NCI-H128 (cell line): Measurements from ENCODE around the gene ARAP1.

ENCODE experiments used
- DNase-seq: peaks from one replicate; lab custom pipeline; 2025; ENCODE audit not compliant: unreplicated experiment; lab: John Stamatoyannopoulos, UW

The ARAP1 gene

GRCh38 chr11:72705442-72706365 lies 46.5 kb downstream of the ARAP1 start:
- DNase-seq, result no peak

GRCh38 chr11:72704783-72705265 lies 47.4 kb downstream of the ARAP1 start:
- no peak for DNase-seq

DNA sequence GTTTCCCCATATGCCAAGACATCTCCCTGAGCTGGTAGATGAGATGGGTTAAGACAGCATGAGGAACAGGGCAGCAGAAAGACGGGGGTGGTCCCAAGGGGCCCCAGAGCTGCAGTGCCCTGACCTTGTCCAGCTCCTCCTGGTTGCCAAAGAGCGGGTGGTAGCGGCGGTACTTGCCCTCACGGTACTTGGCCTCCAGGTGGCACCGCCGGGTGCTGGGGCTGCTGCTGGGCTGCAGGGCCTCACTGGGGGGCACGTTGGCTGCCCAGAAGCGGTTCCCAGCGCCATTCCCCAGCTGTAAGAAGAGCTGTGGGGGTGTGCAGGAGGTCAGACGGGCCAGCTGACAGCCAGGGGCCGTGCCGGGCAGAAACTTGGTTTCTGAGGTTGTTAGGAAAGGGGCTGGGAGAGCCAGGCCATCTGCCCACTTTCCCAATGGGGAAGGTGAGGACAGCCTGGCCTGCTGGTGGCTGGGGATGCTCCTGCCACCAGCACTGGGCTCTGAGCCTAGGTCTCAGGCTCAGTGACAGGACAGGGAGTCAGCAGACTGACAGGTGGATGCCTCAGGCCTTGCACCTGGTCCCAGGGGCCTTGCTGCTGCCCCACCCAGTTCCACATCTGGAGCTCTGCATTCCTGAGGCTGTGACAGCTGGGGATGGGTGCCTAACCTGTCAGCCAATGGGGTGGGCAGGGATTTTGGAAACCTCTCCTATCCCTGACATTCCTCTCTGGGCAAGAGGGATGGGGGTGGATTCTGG lies 48.0 kb downstream of the ARAP1 start:
- no peak for DNase-seq

DNA sequence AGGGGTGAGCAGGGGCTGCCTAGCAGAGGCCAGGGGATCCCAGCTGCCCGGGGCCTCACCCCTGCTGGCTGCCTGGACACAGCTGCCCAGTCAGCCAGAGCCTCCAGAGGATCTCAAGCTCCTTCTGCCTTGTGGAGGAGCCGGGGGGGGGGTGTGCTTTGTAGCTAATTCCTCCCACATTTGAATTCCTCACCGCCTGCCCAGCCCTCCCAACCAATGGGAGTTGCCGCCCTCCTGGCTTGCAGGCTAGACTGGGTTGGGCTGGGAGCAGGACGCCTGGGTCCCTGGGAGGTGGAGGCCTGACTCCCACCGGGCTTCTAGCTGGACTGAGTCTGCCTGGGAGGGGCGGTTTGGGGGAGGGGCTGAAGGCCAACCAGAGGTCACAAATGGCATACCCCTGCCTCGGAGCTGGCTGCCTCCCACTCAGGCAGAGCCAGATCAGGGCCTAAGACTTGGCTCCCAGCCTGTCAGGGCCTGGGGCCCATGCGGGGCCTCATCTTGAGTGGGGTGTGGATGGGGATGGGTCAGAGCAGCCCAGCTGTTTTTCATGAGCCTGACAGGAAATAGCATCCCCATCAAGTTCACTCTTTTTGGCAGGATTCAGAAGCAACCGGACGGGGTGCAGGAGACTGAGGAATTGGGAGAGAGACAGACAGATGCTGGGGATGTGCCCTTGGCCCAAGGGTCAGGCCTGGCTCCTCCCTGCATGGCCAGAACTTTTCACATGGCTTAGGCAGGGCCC lies 48.8 kb downstream of the ARAP1 start:
- DNase-seq, result no peak

DNA sequence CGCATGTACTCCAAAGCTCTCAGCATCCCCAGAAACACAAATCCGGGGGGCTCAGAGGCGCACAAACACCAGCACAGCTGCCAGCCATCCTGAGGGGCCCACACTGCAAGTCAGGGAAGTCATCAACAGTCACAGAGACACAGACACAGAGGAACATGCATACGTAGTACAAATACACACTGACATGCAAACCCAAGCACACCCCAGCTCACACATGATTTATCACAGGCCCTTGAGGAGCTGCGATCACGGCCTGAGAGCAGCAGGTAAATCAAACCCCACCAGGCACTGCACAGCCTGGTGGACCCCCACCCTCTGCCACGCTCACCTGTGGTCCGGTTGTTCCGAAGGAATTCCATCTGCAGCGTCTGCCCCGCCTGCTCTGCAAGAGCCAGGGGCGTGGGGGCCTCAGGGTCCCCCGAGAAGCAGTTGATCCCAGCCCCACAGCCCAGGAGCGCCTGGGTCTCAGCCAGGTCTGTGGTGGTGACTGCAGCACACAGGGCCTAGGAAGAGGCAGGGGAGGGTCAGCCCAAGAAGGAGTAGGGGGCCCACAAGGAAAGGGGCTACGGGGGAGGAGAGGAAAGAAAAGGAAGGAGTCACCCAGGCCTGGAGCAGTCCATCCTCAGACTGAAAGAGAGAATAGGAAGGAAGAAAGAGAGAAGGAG lies 49.5 kb downstream of the ARAP1 start:
- no peak for DNase-seq

DNA sequence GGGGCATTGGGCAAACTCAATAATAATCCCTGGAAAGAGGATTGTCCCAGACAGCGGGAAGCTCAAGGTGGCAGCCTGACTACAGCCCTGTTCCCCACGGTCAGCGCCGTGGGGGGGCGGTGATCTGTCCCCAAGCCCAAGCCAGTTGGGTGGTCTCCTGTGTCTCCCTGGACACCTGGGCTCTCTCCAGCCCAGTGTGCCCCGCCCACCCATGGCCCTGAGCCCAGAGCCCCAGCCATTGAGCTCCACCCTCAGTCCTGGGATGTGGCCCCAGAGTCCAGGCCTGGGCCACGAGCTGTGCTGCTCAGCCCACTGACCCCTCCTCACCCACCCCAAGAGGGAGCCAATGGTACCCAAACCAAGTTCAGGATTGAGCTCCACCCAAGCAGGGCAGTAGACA lies 50.1 kb downstream of the ARAP1 start:
- no peak for DNase-seq

- no peak for DNase-seq
Measured at GRCh38 chr11:72701466-72701865, 50.7 kb downstream of the ARAP1 start.

DNA sequence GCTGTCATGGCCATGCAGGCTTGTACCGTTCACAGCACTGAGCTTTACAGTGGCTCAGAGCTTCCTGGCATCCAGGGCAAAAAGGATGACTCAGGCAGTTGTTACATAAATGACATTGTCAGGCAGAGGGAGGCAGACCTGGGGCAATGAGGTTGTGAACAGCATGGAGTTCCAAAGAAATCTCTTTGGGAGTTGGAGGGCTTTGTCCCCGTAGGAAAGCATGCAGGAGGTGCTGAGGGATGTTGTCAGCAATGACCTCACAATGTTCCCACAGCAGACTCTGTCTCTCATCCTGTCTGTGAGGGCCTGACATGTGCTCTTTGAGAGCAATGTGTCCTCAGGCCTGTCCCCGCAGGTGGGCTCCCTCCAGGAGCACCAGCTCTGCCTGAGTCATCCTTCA lies 52.1 kb downstream of the ARAP1 start:
- no peak for DNase-seq

GRCh38 chr11:72697814-72698213 lies 54.4 kb downstream of the ARAP1 start:
- DNase-seq, result no peak

GRCh38 chr11:72696866-72697700 lies 55.1 kb downstream of the ARAP1 start:
- no peak for DNase-seq

DNA sequence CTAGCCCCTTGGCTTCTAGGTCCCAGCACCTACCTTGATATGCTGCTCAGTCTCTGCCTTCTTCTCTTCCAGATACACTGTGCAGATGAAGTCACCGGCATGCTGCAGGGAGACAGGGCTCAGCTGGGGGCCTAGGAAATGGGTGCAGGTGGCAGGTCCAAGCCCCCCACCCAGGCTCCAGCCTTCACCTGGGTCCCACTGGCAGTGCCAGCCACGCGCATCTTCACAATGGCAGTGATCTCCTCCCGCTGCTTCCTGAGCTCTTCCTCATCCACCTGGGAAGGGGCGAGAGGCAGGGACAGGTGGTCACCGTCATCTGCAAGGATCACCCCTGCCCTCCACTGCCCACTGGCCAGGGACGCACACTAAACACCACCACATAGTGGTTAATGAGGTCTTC lies 56.9 kb downstream of the ARAP1 start:
- DNase-seq, result no peak

- DNase-seq, result no peak
Measured at GRCh38 chr11:72693271-72693968, 58.8 kb downstream of the ARAP1 start.

DNA sequence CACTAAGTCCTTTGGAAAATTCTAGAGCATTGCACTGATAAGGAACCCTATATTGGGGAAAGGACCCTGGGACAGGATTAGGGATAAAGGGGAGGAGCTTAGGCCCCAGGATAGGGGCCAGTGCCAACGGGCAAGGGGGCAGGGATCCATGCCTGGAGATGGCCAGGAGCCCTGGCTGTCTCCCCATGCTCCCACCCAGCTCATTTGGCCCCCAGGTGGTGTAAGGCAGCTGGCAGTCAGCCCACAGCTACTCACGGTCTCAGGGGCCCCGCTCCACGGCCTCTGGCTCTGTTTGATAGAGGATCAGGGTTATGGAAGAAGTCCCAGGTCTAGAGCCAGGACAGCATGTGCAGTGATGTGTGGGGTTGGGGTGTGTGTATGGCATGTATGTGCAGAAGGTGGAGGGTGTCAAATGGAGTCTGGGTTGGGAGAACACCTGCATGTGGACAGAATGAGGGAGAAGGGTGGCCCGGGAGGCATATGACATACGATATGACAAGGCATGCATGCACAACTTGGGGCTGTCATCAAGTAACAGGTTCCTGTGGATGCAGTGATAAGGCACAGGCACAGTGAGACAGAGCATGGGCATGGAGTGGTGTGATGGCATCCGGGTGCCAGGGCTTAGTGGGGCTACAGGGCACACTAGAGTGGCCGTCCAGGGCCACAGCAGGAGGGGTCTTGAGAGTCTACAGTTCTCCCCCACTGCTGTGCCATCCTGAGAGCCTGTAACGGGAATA lies 59.5 kb downstream of the ARAP1 start:
- DNase-seq, result no peak

GRCh38 chr11:72690166-72690565 lies 62.0 kb downstream of the ARAP1 start:
- no peak for DNase-seq

DNA sequence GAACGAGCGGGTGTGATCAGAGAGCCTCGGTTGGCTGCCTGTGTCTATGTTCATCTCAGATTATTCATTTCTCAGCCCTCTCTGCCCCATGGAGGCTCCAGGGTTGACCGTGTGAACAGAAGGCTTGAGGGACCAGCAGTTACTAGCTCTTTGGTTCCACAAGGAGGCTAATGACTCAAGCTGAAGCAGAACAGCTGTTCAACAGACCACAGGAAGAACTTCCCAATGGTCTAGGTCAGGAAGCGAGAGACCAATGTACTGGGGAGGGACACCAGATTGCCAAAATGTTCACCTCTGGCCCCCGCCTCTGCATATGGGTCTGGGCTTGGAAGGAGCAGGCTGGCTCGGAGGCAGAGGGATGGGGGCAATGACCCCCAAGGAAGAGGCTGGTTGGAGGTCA lies 63.3 kb downstream of the ARAP1 start:
- DNase-seq, result no peak

DNA sequence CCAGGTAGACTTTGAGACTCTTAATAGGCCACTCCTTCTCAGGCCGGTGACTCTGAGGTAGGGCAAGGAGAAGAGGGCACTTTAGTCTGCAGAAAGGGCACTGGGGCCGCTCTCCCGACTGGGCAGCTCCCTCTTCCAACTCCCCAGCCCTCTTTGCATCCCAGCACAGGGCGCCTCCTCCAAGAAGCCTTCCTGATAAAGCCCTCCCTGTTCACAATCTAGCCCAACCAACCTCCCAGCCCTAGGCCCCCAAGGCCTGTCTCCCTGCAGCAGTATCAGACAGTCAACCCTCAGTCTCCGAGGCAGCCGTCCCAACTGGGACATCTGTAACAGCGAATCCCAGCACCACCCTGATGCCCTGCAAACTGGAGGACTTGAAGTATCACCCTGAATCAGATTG lies 63.7 kb downstream of the ARAP1 start:
- no peak for DNase-seq

GRCh38 chr11:72687326-72687725 lies 64.9 kb downstream of the ARAP1 start:
- DNase-seq, result no peak

- DNase-seq, result no peak
Measured at GRCh38 chr11:72686639-72687220, 65.5 kb downstream of the ARAP1 start.
